Astrocyte (in vitro differentiated cells and primary cell): ENCODE data around the gene RFX4. TPM values are rescaled to one million over a fixed set of nuclear protein-coding genes. Genes with fewer than 3 reads are reported as not detected.

Experiments
- DNase-seq: peaks from one replicate; pipeline ENCODE4 v3.0.0-alpha.2; 2010; ENCODE audit warnings: low read depth
- FAIRE-seq: peaks from 2 replicates; lab custom pipeline; 2011; peaks lifted over from hg19 to GRCh38; lab: Jason Lieb, UNC
- H2AFZ ChIP-seq: 2 replicates; pipeline ENCODE4 v1.6.0; 2012; ENCODE audit warnings: low read depth, low read length, inconsistent platforms
- H3K27ac ChIP-seq: 2 replicates; pipeline ENCODE4 v1.5.1; 2011; ENCODE audit warnings: low read depth, low read length, inconsistent platforms
- H3K27me3 ChIP-seq: 2 replicates; pipeline ENCODE4 v1.6.0; 2011; ENCODE audit warnings: low read length, inconsistent platforms; ENCODE audit not compliant: insufficient read depth
- H3K36me3 ChIP-seq: 2 replicates; pipeline ENCODE4 v1.5.1; 2011; ENCODE audit warnings: low read length, inconsistent platforms; ENCODE audit not compliant: insufficient read depth
- H3K4me1 ChIP-seq: 2 replicates; pipeline ENCODE4 v1.5.1; 2011; ENCODE audit warnings: low read length, inconsistent platforms; ENCODE audit not compliant: insufficient read depth
- H3K4me2 ChIP-seq: 2 replicates; pipeline ENCODE4 v1.6.0; 2012; ENCODE audit warnings: low read length, inconsistent platforms
- H3K4me3 ChIP-seq: 2 replicates; pipeline ENCODE4 v1.5.1; 2011; ENCODE audit warnings: low read depth, mild to moderate bottlenecking, low read length, inconsistent platforms; ENCODE audit not compliant: insufficient read depth
- H3K79me2 ChIP-seq: 2 replicates; pipeline ENCODE4 v1.6.0; 2012; ENCODE audit warnings: mild to moderate bottlenecking, low read length, inconsistent platforms; ENCODE audit not compliant: insufficient read depth
- H3K9ac ChIP-seq: 2 replicates; pipeline ENCODE4 v1.6.0; 2012; ENCODE audit warnings: mild to moderate bottlenecking, low read length, inconsistent platforms
- H3K9me3 ChIP-seq: 2 replicates; pipeline ENCODE4 v1.5.1; 2012; ENCODE audit warnings: low read depth, mild to moderate bottlenecking, low read length, inconsistent platforms; ENCODE audit not compliant: insufficient read depth
- H4K20me1 ChIP-seq: 2 replicates; pipeline ENCODE4 v1.6.0; 2012; ENCODE audit warnings: low read length, inconsistent platforms; ENCODE audit not compliant: insufficient read depth
- H3K27ac Mint-ChIP-seq: one replicate; pipeline ENCODE4 v1.8.0; 2021; ENCODE audit warnings: mild to moderate bottlenecking, mixed read lengths; ENCODE audit not compliant: unreplicated experiment
- H3K27me3 Mint-ChIP-seq: one replicate; pipeline ENCODE4 v1.8.0; 2021; ENCODE audit warnings: low read depth, mixed read lengths; ENCODE audit not compliant: unreplicated experiment
- H3K36me3 Mint-ChIP-seq: one replicate; pipeline ENCODE4 v1.8.0; 2021; ENCODE audit warnings: low read depth, mixed read lengths; ENCODE audit not compliant: unreplicated experiment
- H3K4me1 Mint-ChIP-seq: one replicate; pipeline ENCODE4 v1.8.0; 2021; ENCODE audit warnings: low read depth, mixed read lengths; ENCODE audit not compliant: unreplicated experiment
- H3K4me3 Mint-ChIP-seq: one replicate; pipeline ENCODE4 v1.8.0; 2021; ENCODE audit warnings: mild to moderate bottlenecking, moderate library complexity, mixed read lengths; ENCODE audit not compliant: unreplicated experiment
- H3K9me3 Mint-ChIP-seq: one replicate; pipeline ENCODE4 v1.8.0; 2021; ENCODE audit warnings: mild to moderate bottlenecking, mixed read lengths; ENCODE audit not compliant: unreplicated experiment
- EZH2 ChIP-seq: IDR thresholded peaks from 2 replicates; pipeline ENCODE4 v1.6.1; 2012; ENCODE audit warnings: mild to moderate bottlenecking, low read length, inconsistent platforms; ENCODE audit not compliant: insufficient read depth
- total RNA-seq: library from RNA; stranded (reverse); gene quantifications from 2 replicates; pipeline ENCODE4 v1.2.1, GENCODE V29; 2021
- TF ChIP-seq, protein P1 (sequence below): IDR thresholded peaks from 2 replicates; pipeline ENCODE4 v1.5.1; 2011; ENCODE audit warnings: low read depth, mild to moderate bottlenecking, inconsistent platforms, low read length, moderate library complexity; ENCODE audit not compliant: insufficient read depth

RFX4 gene
- total RNA-seq, 1 donor from 2014 or later, result 0.07 TPM

DNA sequence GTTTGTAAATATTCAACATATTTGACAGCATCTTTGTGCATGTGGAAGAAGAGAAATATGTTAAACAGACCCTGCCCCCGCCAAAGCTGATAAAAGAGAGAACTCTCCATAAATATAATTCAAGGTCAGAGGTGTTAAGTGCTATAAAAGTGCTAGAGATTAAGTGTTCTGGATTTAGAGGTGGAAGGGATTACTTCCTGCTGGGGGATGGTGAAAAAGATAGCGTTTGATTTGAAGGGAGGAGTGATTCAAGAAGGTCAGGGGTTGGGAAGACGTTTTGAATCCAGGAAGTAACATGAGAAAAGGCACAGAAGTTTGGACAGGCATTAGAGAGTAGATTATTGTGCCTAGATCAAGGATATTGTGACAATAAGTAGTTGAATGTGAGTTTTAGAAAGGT is 221.9 kb downstream of the RFX4 start:
- no peaks in the 10 kb centered on the region for H3K9me3 Mint-ChIP-seq
- no peaks in the 10 kb centered on the region for H3K9me3 ChIP-seq
- H3K4me1 Mint-ChIP-seq, result no peaks in the 10 kb centered on the region
- no peaks in the 10 kb centered on the region for H3K36me3 ChIP-seq
- no peak overlapping the region for H3K9ac ChIP-seq
- H3K4me3 Mint-ChIP-seq, result no peak overlapping the region
- H3K27me3 Mint-ChIP-seq, result no peaks in the 10 kb centered on the region
- H3K4me3 ChIP-seq, result no peak overlapping the region
- H3K79me2 ChIP-seq, result no peaks in the 10 kb centered on the region
- peaks cover 5% of the 10 kb centered on the region for H4K20me1 ChIP-seq
- H3K27ac ChIP-seq, result no peak overlapping the region
- H3K27ac Mint-ChIP-seq, result no peak overlapping the region
- no peak for TF ChIP-seq EZH2
- TF ChIP-seq, protein P1, sequence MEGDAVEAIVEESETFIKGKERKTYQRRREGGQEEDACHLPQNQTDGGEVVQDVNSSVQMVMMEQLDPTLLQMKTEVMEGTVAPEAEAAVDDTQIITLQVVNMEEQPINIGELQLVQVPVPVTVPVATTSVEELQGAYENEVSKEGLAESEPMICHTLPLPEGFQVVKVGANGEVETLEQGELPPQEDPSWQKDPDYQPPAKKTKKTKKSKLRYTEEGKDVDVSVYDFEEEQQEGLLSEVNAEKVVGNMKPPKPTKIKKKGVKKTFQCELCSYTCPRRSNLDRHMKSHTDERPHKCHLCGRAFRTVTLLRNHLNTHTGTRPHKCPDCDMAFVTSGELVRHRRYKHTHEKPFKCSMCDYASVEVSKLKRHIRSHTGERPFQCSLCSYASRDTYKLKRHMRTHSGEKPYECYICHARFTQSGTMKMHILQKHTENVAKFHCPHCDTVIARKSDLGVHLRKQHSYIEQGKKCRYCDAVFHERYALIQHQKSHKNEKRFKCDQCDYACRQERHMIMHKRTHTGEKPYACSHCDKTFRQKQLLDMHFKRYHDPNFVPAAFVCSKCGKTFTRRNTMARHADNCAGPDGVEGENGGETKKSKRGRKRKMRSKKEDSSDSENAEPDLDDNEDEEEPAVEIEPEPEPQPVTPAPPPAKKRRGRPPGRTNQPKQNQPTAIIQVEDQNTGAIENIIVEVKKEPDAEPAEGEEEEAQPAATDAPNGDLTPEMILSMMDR, result no peak
- H3K27me3 ChIP-seq, result no peaks in the 10 kb centered on the region
- no peak for DNase-seq
- H3K36me3 Mint-ChIP-seq, result peaks cover 10% of the 10 kb centered on the region
- no peaks in the 10 kb centered on the region for H3K4me1 ChIP-seq
- H3K4me2 ChIP-seq, result no peak overlapping the region
- no peak overlapping the region for H2AFZ ChIP-seq
- no peak for FAIRE-seq

Other genes starting within 250 kb of the RFX4 start
- 10.9 and 11.7 TPM in 2 replicates for gene POLR3B, start 225.3 kb upstream of the RFX4 start, total RNA-seq
- 16.1 and 19.7 TPM in 2 replicates for gene RIC8B, start 191.7 kb downstream of the RFX4 start, total RNA-seq